ENCODE results near the gene USP12. TPM values are rescaled to one million over a fixed set of nuclear protein-coding genes. Genes with fewer than 3 reads are reported as not detected.

USP12 gene
- total RNA-seq, 1 experiment from 2014 or later = 20.6 TPM

- Mint-ChIP-seq H3K9me3 (ENCODE audit: unreplicated experiment) (no peaks in the 10 kb centered on the region), H3K4me3 (ENCODE audit: unreplicated experiment) (no peak overlapping the region), H3K36me3 (ENCODE audit: insufficient read depth, unreplicated experiment) (no peaks in the 10 kb centered on the region), H3K27me3 (ENCODE audit: insufficient read depth, unreplicated experiment) (no peaks in the 10 kb centered on the region), H3K4me1 (ENCODE audit: insufficient read depth, unreplicated experiment) (peaks cover 14% of the 10 kb centered on the region), H3K27ac (ENCODE audit: low read depth, unreplicated experiment) (no peak overlapping the region)
- ChIA-PET POLR2A (interaction anchor here (0.7 kb wide), 1 partner anchor 125 kb away, joined by 4 read pairs; no protein-coding TSS in a partner anchor), CTCF (interaction anchor here (0.5 to 1.1 kb wide), 3 partner anchors 214 to 1620 kb away, joined by 3 to 4 read pairs (median 3); no protein-coding TSS in a partner anchor)
- TF ChIP-seq CTCF (IDR thresholded peaks at IDR 0.05; ENCODE audit: unreplicated experiment) = no peak
- no peak for DNase-seq (ENCODE audit: unreplicated experiment)
- intact Hi-C loops (cut with micrococcal nuclease) = no loop called here
- no TSS peak for BruUV-seq (replicated peaks)
These were observed 27.6 kb upstream of the USP12 start for GRCh38 chr13:27199211-27199610.

DNA sequence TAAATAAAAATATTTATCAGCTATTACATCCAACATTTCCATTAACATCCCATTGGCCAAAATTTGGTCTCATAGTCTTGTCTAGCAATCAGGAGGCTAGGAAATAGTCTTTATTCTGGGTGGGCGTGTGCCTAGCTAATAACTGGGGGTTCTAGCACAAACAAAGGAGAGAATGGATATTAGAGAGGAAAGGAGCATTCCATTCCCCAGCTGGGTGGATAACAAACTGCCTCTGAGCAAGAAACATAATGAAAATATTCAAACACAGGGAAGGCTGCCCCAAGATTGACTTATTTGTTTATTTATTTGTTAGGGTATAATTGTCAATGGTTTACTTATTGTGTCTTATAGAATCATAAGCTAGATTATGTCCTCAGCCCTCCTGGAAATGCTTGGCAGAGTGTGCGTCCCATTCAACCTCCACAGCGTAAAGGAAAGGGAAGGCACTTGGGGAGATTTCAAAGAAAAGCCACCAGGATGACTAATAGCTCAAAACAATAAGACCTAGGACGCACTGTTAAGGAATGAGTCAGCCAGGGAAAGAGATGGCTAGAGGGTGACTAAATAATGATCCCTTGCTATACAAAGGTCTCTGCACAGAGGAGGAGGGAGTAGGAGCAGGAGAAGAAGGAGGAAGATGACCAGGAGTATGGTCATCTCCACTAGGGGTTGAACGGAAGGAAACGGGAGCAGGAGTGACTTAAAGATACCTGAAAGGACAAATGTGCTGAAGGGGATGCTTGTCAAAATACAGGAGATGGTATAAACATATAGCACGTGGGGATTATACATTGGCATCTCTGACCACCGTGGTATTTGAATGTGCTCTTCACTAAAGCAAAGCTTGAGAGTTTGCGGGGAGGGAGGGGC is 23.5 kb upstream of the USP12 start:
- no TSS peak for BruUV-seq (replicated peaks)
- POLR2A ChIA-PET = interaction anchor here (0.8 to 2.2 kb wide), 8 partner anchors 10 to 210 kb away, joined by 3 to 6 read pairs (median 3); no protein-coding TSS in a partner anchor
- no peak overlapping the region for H3K27ac Mint-ChIP-seq (ENCODE audit: low read depth, unreplicated experiment)

DNA sequence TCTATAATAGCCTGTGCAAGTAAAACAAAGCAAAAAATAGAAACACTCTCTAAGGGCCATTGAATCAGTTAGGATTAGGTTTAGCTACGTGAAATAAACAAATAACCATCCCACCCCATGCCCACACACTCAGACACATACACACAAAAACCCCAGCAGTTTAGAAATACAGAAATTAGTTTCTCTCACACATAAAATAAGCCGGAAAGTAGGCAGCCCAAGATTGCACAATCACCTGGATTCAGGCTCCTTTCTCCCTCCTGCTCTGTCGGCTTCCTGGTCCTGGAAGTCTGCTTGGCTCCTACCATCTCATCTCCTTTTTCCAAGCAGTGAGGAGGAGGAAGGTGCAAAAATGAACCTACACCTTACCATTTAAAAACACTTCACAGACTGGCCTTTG is 22.6 kb upstream of the USP12 start:
- Mint-ChIP-seq H3K36me3 (ENCODE audit: insufficient read depth, unreplicated experiment) (no peaks in the 10 kb centered on the region), H3K4me3 (ENCODE audit: unreplicated experiment) (no peak overlapping the region), H3K4me1 (ENCODE audit: insufficient read depth, unreplicated experiment) (peaks cover 17% of the 10 kb centered on the region), H3K27me3 (ENCODE audit: insufficient read depth, unreplicated experiment) (no peaks in the 10 kb centered on the region), H3K9me3 (ENCODE audit: unreplicated experiment) (no peaks in the 10 kb centered on the region), H3K27ac (ENCODE audit: low read depth, unreplicated experiment) (no peak overlapping the region)
- no TSS peak for BruUV-seq (replicated peaks)
- ChIA-PET CTCF (interaction anchor here (0.7 kb wide), 1 partner anchor 211 kb away, joined by 3 read pairs; no protein-coding TSS in a partner anchor), POLR2A (interaction anchor here (1.4 to 2.2 kb wide), 2 partner anchors 9 to 46 kb away, joined by 3 to 6 read pairs; no protein-coding TSS in a partner anchor)
- peak; percentile 62 for DNase-seq (ENCODE audit: unreplicated experiment)
- intact Hi-C loops (cut with micrococcal nuclease) = no loop called here
- no peak for TF ChIP-seq CTCF (IDR thresholded peaks at IDR 0.05; ENCODE audit: unreplicated experiment)

More for the DNA sequence above, 23.5 kb upstream of the USP12 start:
- no peak overlapping the region for H3K4me3 Mint-ChIP-seq (ENCODE audit: unreplicated experiment)
- DNase-seq (ENCODE audit: unreplicated experiment) = peak; percentile 93
- H3K27me3 Mint-ChIP-seq (ENCODE audit: insufficient read depth, unreplicated experiment) = no peaks in the 10 kb centered on the region
- H3K4me1 Mint-ChIP-seq (ENCODE audit: insufficient read depth, unreplicated experiment) = peaks cover 17% of the 10 kb centered on the region
- no peaks in the 10 kb centered on the region for H3K36me3 Mint-ChIP-seq (ENCODE audit: insufficient read depth, unreplicated experiment)
- no peaks in the 10 kb centered on the region for H3K9me3 Mint-ChIP-seq (ENCODE audit: unreplicated experiment)
- CTCF ChIA-PET = interaction anchor here (0.5 to 1.5 kb wide), 6 partner anchors 22 to 212 kb away, joined by 3 read pairs; no protein-coding TSS in a partner anchor
- no peak for TF ChIP-seq CTCF (IDR thresholded peaks at IDR 0.05; ENCODE audit: unreplicated experiment)
- intact Hi-C loops (cut with micrococcal nuclease) = no loop called here

DNA sequence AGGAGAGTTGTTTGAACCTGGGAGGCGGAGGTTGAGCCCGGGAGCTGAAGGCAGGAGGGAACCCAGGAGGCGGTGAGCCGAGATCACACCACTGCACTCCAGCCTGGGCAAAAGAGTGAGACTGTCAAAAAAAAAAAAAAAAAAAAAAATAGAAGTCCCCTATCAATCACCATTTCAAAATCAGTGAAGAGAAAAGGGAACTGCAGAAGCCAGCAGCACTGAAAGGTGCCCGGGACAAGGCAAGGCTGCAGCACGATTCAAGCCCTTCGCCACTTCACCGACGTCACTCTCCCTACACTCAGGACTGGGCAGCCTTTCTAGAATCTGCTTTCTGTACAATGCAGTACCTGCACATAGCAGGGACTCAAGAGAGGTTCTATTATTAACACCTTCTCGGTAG is 21.9 kb upstream of the USP12 start:
- Mint-ChIP-seq H3K27ac (ENCODE audit: low read depth, unreplicated experiment) (no peak overlapping the region), H3K36me3 (ENCODE audit: insufficient read depth, unreplicated experiment) (no peaks in the 10 kb centered on the region), H3K27me3 (ENCODE audit: insufficient read depth, unreplicated experiment) (no peaks in the 10 kb centered on the region), H3K4me1 (ENCODE audit: insufficient read depth, unreplicated experiment) (peaks cover 18% of the 10 kb centered on the region), H3K9me3 (ENCODE audit: unreplicated experiment) (no peaks in the 10 kb centered on the region), H3K4me3 (ENCODE audit: unreplicated experiment) (no peak overlapping the region)
- no peak for TF ChIP-seq CTCF (IDR thresholded peaks at IDR 0.05; ENCODE audit: unreplicated experiment)
- POLR2A ChIA-PET = interaction anchor here (0.6 kb wide), 1 partner anchor 150 kb away, joined by 3 read pairs; no protein-coding TSS in a partner anchor
- intact Hi-C loops (cut with micrococcal nuclease) = no loop called here
- CTCF ChIA-PET = interaction anchor here (0.6 kb wide), 1 partner anchor 23 kb away, joined by 5 read pairs; no protein-coding TSS in a partner anchor
- DNase-seq (ENCODE audit: unreplicated experiment) = no peak
- no TSS peak for BruUV-seq (replicated peaks)
